ENCODE measurements around the gene GRID1. TPM values are rescaled to one million over a fixed set of nuclear protein-coding genes. Genes with fewer than 3 reads are reported as not detected.

The GRID1 gene
- total RNA-seq, 1 experiment from 2014 or later: 5.6 TPM

- no peak overlapping the region for H2AFZ ChIP-seq (ENCODE audit: low read depth, low read length, poor library complexity, severe bottlenecking)
- BruUV-seq (replicated peaks): no TSS peak
- ATAC-seq (no peak), DNase-seq (ENCODE audit: low read depth, low spot score) (no peak)
- TF ChIP-seq YY1 (IDR thresholded peaks at IDR 0.05; ENCODE audit: extremely low read depth, insufficient replicate concordance, low read depth, low read length): no peak
- no peak overlapping the region for H3K4me3 ChIP-seq (replicated peaks in 1 of 2; ENCODE audit: low read depth in 1 of 2, low read length in 2 of 2)
- no peaks in the 10 kb centered on the region for H3K9me2 ChIP-seq (ENCODE audit: insufficient read depth)
- intact Hi-C loops (cut with micrococcal nuclease): no loop called here
- no peak overlapping the region for H3K9ac ChIP-seq (ENCODE audit: low read length)
- H3K27ac ChIP-seq (ENCODE audit: low read depth, low read length): no peak overlapping the region
- no peak overlapping the region for H3K4me2 ChIP-seq (ENCODE audit: low read length)
- ChIA-PET CTCF (interaction anchor here (1.3 kb wide), 1 partner anchor 70 kb away, joined by 3 read pairs; no protein-coding TSS in a partner anchor), POLR2A (no interaction called here), RAD21 (ENCODE audit: low non-redundant PET in 1 of 2, low total read pairs in 2 of 2, uncharacterized antibody in 2 of 2, unreplicated experiment in 2 of 2) (no interaction called here)
- H3K27me3 ChIP-seq (ENCODE audit: insufficient read depth, low read length): no peaks in the 10 kb centered on the region; the same call in 1 of the 2 replicates
- no peaks in the 10 kb centered on the region for H4K20me1 ChIP-seq (ENCODE audit: insufficient read depth)
- H3K4me1 ChIP-seq (ENCODE audit: control insufficient read depth in 1 of 2, insufficient read depth in 2 of 2, low read length in 2 of 2): no peaks in the 10 kb centered on the region
- H3K79me2 ChIP-seq (ENCODE audit: insufficient read depth, low read length): no peaks in the 10 kb centered on the region
- H3K9me3 ChIP-seq (ENCODE audit: control insufficient read depth in 1 of 2, insufficient read depth in 1 of 2, low read depth in 1 of 2, low read length in 2 of 2): no peaks in the 10 kb centered on the region
- H3K36me3 ChIP-seq (ENCODE audit: control insufficient read depth in 1 of 2, insufficient read depth in 2 of 2, low read length in 2 of 2): no peaks in the 10 kb centered on the region
Measured at GRCh38 chr10:86065711-86066251, 300.8 kb downstream of the GRID1 start.

- ATAC-seq (no peak), DNase-seq (ENCODE audit: low read depth, low spot score) (no peak)
- Histone ChIP-seq H3K4me2 (ENCODE audit: low read length) (no peak overlapping the region), H4K20me1 (ENCODE audit: insufficient read depth) (no peaks in the 10 kb centered on the region), H3K9ac (ENCODE audit: low read length) (no peak overlapping the region), H3K4me3 (replicated peaks in 1 of 2; ENCODE audit: low read depth in 1 of 2, low read length in 2 of 2) (no peak overlapping the region), H3K36me3 (ENCODE audit: control insufficient read depth in 1 of 2, insufficient read depth in 2 of 2, low read length in 2 of 2) (no peaks in the 10 kb centered on the region), H3K79me2 (ENCODE audit: insufficient read depth, low read length) (no peaks in the 10 kb centered on the region), H3K27ac (ENCODE audit: low read depth, low read length) (no peak overlapping the region), H2AFZ (ENCODE audit: low read depth, low read length, poor library complexity, severe bottlenecking) (no peak overlapping the region), H3K9me3 (ENCODE audit: control insufficient read depth in 1 of 2, insufficient read depth in 1 of 2, low read depth in 1 of 2, low read length in 2 of 2) (no peaks in the 10 kb centered on the region), H3K4me1 (ENCODE audit: control insufficient read depth in 1 of 2, insufficient read depth in 2 of 2, low read length in 2 of 2) (no peaks in the 10 kb centered on the region), H3K27me3 (ENCODE audit: insufficient read depth, low read length) (no peaks in the 10 kb centered on the region; the same call in 1 of the 2 replicates), H3K9me2 (ENCODE audit: insufficient read depth) (no peaks in the 10 kb centered on the region)
- ChIA-PET POLR2A (no interaction called here), RAD21 (ENCODE audit: low non-redundant PET in 1 of 2, low total read pairs in 2 of 2, uncharacterized antibody in 2 of 2, unreplicated experiment in 2 of 2) (no interaction called here), CTCF (interaction anchor here (1.3 kb wide), 1 partner anchor 69 kb away, joined by 3 read pairs; no protein-coding TSS in a partner anchor)
- no TSS peak for BruUV-seq (replicated peaks)
- intact Hi-C loops (cut with micrococcal nuclease): no loop called here
- TF ChIP-seq REST (IDR thresholded peaks at IDR 0.05; ENCODE audit: low read depth): no peak
- TF ChIP-seq, protein P1, sequence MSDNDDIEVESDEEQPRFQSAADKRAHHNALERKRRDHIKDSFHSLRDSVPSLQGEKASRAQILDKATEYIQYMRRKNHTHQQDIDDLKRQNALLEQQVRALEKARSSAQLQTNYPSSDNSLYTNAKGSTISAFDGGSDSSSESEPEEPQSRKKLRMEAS (IDR thresholded peaks at IDR 0.05): no peak
- TF ChIP-seq ZNF274 (IDR thresholded peaks at IDR 0.05; ENCODE audit: low read depth, low read length): no peak
- TF ChIP-seq CEBPB (IDR thresholded peaks at IDR 0.05; ENCODE audit: low read depth): no peak
- no peak for TF ChIP-seq YY1 (IDR thresholded peaks at IDR 0.05; ENCODE audit: extremely low read depth, insufficient replicate concordance, low read depth, low read length)
- no peak for TF ChIP-seq ZBTB33 (IDR thresholded peaks at IDR 0.05; ENCODE audit: extremely low read depth, insufficient replicate concordance, low read length)
- no peak for TF ChIP-seq POLR2A (IDR thresholded peaks at IDR 0.05; ENCODE audit: borderline replicate concordance, extremely low read depth, insufficient read depth, insufficient read length)
- TF ChIP-seq ATF3 (IDR thresholded peaks at IDR 0.05): no peak
- no peak for TF ChIP-seq POLR2AphosphoS5 (IDR thresholded peaks at IDR 0.05; ENCODE audit: low read depth, low read length)
- TF ChIP-seq EGR1 (IDR thresholded peaks at IDR 0.05; ENCODE audit: low read depth): no peak
- no peak for TF ChIP-seq RAD21 (IDR thresholded peaks at IDR 0.05; ENCODE audit: low read depth)
- TF ChIP-seq ELF1 (IDR thresholded peaks at IDR 0.05; ENCODE audit: borderline replicate concordance, low read depth): no peak
- TF ChIP-seq EZH2 (IDR thresholded peaks at IDR 0.05): no peak
Measured at GRCh38 chr10:86064931-86065662, 301.5 kb downstream of the GRID1 start.

All from HCT116 (cell line).